HCT116 (cell line): ENCODE results near the gene HSPA12A.

Experiments
- FOSL1 ChIP-seq: IDR thresholded peaks from 2 replicates; pipeline ENCODE4 v1.6.1; 2012; ENCODE audit warnings: low read depth
- TF ChIP-seq, protein P1 (sequence below): IDR thresholded peaks from 2 replicates; pipeline ENCODE4 v1.6.1; 2012
- TF ChIP-seq, protein P2 (sequence below), 3 experiments: fragments of 200-600 bp in 1 of 3; sonication (generic) in 1 of 3; IDR thresholded peaks in 2 of 3; conservative IDR thresholded peaks in 1 of 3; 2 replicates each; pipeline ENCODE4 v1.5.1; 2012 to 2017; ENCODE audit warnings: low read depth in 2 of 3, low read length in 2 of 3, antibody characterized with exemption in 1 of 3, borderline replicate concordance in 1 of 3, control low read depth in 1 of 3, mild to moderate bottlenecking in 1 of 3, mixed read lengths in 1 of 3, mixed run types in 1 of 3, moderate library complexity in 1 of 3; ENCODE audit not compliant: insufficient read depth in 1 of 3

DNA sequence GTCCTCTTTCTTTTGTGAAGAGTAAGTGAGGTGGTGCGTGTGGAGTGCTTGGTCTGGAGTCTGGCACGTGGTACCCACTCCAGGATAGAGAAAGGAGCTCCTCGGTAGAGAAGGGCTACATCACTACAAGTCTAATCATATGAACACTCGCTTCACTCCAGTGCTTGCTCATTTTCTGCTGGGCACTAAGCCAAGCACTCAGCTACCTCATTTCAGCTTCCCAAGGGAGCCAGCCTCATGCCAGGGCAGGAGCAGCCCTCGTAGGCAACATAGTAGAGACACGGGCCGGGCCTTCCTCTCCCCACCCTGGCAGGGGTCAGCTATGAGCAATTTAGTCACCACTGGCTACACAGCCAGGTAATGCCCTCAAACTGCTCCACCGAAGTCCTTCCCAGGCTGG is 11.4 kb upstream of the HSPA12A start:
- TF ChIP-seq, protein P1, sequence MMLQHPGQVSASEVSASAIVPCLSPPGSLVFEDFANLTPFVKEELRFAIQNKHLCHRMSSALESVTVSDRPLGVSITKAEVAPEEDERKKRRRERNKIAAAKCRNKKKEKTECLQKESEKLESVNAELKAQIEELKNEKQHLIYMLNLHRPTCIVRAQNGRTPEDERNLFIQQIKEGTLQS, result no peak
- TF ChIP-seq, protein P2, sequence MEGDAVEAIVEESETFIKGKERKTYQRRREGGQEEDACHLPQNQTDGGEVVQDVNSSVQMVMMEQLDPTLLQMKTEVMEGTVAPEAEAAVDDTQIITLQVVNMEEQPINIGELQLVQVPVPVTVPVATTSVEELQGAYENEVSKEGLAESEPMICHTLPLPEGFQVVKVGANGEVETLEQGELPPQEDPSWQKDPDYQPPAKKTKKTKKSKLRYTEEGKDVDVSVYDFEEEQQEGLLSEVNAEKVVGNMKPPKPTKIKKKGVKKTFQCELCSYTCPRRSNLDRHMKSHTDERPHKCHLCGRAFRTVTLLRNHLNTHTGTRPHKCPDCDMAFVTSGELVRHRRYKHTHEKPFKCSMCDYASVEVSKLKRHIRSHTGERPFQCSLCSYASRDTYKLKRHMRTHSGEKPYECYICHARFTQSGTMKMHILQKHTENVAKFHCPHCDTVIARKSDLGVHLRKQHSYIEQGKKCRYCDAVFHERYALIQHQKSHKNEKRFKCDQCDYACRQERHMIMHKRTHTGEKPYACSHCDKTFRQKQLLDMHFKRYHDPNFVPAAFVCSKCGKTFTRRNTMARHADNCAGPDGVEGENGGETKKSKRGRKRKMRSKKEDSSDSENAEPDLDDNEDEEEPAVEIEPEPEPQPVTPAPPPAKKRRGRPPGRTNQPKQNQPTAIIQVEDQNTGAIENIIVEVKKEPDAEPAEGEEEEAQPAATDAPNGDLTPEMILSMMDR (IDR thresholded peaks at IDR 0.05 in 2 of 3, conservative IDR thresholded peaks at IDR 0.05 in 1 of 3; ENCODE audit: borderline replicate concordance in 1 of 3, insufficient read depth in 1 of 3, low read depth in 2 of 3, low read length in 2 of 3), result no peak
- TF ChIP-seq FOSL1, result no peak
